Mucosa of stomach (tissue), 1 donor: Measurements from ENCODE around the gene MUC2.

Experiments used
- H3K27me3 ChIP-seq: one replicate; pipeline ENCODE4 v1.7.0; 2013; ENCODE audit warnings: mild to moderate bottlenecking, low read length; ENCODE audit not compliant: control insufficient read depth, insufficient read depth
- H3K36me3 ChIP-seq: one replicate; pipeline ENCODE4 v1.7.0; 2013; ENCODE audit warnings: low read length; ENCODE audit not compliant: control insufficient read depth, insufficient read depth
- H3K4me1 ChIP-seq: one replicate; pipeline ENCODE4 v1.7.0; 2013; ENCODE audit warnings: mild to moderate bottlenecking, low read length; ENCODE audit not compliant: control insufficient read depth, insufficient read depth
- H3K4me3 ChIP-seq: one replicate; pipeline ENCODE4 v1.7.0; 2013; ENCODE audit warnings: low read length
- H3K9ac ChIP-seq: one replicate; pipeline ENCODE4 v1.7.0; 2013; ENCODE audit warnings: mild to moderate bottlenecking, low read length, moderate library complexity
- H3K9me3 ChIP-seq: one replicate; pipeline ENCODE4 v1.7.0; 2013; ENCODE audit warnings: mild to moderate bottlenecking, low read length, moderate library complexity; ENCODE audit not compliant: control insufficient read depth
- donor health status: Pancreatic carcinoma.

MUC2 gene

GRCh38 chr11:1121813-1122663, 47.4 kb downstream of the MUC2 start:
- no peak overlapping the region for H3K4me3 ChIP-seq
- no peaks in the 10 kb centered on the region for H3K9me3 ChIP-seq
- H3K4me1 ChIP-seq, result peaks cover 54% of the 10 kb centered on the region
- no peak overlapping the region for H3K9ac ChIP-seq
- H3K27me3 ChIP-seq, result no peaks in the 10 kb centered on the region
- H3K36me3 ChIP-seq, result no peaks in the 10 kb centered on the region

- Histone ChIP-seq H3K4me1 (peaks cover 55% of the 10 kb centered on the region), H3K27me3 (no peaks in the 10 kb centered on the region), H3K4me3 (no peak overlapping the region), H3K9me3 (no peaks in the 10 kb centered on the region), H3K9ac (no peak overlapping the region), H3K36me3 (no peaks in the 10 kb centered on the region)
These were observed 48.0 kb downstream of the MUC2 start for GRCh38 chr11:1122664-1123002.

GRCh38 chr11:1123970-1124369, 49.3 kb downstream of the MUC2 start:
- Histone ChIP-seq H3K36me3 (no peaks in the 10 kb centered on the region), H3K9me3 (no peaks in the 10 kb centered on the region), H3K9ac (no peak overlapping the region), H3K27me3 (no peaks in the 10 kb centered on the region), H3K4me3 (no peak overlapping the region), H3K4me1 (peaks cover 58% of the 10 kb centered on the region)
